ENCODE data around the gene GPC3.

GPC3 gene

DNA sequence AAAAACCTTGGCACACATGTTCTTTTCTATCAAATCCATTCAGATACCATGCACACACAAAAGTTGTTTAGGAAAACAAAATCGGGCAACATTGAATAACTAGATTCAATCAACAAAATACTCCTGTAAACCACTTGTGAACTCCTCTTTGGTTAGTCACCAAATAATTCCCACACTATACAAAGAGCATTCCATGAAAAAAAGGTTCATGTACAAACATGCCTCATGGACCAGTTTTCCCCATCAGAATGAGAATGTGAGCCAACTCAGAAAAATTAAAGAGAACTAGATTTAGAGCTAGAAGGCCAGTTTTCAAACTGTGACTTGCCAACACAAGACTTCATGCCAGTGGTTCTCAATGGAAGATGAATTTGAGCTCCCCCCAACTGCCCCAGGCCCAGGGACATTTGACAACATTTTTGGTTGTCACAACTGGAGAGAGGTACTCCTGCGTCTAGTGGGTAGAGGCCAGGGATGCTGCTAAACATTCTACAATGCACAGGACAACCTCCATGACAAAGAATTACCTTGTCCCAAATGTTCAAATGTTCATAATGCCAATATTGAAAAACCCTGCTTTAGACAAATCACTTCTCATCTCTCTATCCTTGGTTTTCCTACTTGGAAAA lies 55.4 kb downstream of the GPC3 start:
- DNase-seq (ENCODE audit: low spot score): no peak

- DNase-seq (ENCODE audit: low spot score): no peak
Observed at GRCh38 chrX:133928365-133928764, 57.0 kb downstream of the GPC3 start.

GRCh38 chrX:133926809-133927208 lies 58.6 kb downstream of the GPC3 start:
- no peak for DNase-seq (ENCODE audit: low spot score)

- no peak for DNase-seq (ENCODE audit: low spot score)
Observed at GRCh38 chrX:133926099-133926498, 59.3 kb downstream of the GPC3 start.

- no peak for DNase-seq (ENCODE audit: low spot score)
Observed at GRCh38 chrX:133924548-133924947, 60.8 kb downstream of the GPC3 start.

- DNase-seq (ENCODE audit: low spot score): peak; percentile 63
Observed at GRCh38 chrX:133923548-133923947, 61.8 kb downstream of the GPC3 start.

DNA sequence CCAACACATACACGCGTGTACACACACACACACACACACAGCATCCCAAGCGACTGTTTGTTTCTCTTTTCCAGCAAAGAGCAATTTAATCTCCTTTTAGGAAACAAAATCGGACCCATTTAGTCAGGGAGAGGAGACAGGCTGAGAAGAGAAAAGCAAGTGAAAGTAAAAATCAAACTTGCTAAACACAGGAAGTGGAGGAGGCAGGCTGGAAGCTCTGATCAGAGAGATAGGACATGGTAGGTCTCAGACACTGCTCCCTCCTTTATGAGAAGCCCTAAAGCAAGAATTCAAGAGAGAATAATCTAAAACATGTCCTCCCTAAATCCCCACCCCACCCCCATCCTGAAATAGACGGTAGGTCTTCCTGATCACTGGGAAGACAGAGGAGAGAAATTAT lies 62.3 kb downstream of the GPC3 start:
- DNase-seq (ENCODE audit: low spot score): no peak

DNA sequence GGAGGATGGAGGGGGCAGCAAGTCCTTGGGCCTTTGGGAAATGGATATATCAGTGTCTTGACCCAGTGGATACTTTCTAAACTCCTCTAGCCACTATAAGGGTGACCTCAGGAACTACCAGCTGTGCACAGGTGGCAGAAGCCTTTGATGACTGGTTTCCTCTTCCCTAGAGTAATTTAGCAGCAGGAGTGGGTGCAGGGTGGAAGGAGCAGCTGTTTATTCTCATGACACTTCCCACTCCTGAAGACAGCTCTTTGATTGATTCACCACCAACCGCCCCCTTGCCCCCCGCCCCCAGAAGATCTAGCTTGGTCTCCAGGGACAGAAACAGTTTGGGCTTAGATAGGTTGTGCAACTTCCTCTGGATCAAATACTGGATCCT lies 63.0 kb downstream of the GPC3 start:
- no peak for DNase-seq (ENCODE audit: low spot score)

GRCh38 chrX:133921764-133922389 lies 63.5 kb downstream of the GPC3 start:
- peak; percentile 10 for DNase-seq (ENCODE audit: low spot score)

DNA sequence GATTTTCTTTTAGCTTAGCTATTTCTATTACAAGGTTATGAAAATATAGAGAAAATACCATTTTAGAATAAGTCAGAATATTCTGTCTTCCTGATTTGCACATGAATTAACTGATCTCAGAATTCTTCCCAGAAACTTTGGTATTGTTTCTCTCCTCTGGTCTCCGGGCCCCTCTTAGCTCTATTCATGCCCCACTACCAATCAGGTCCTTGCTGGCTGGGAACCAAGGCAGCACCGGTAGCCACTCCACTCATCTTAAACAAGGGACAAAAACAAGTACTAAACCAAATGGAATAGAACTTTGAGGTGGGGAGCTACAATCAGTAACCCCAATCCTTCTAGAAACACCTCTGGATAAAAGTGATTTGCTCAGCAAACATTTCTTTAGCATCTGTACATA lies 64.3 kb downstream of the GPC3 start:
- DNase-seq (ENCODE audit: low spot score): no peak

- no peak for DNase-seq (ENCODE audit: low spot score)
Observed at GRCh38 chrX:133918361-133918771, 67.0 kb downstream of the GPC3 start.

DNA sequence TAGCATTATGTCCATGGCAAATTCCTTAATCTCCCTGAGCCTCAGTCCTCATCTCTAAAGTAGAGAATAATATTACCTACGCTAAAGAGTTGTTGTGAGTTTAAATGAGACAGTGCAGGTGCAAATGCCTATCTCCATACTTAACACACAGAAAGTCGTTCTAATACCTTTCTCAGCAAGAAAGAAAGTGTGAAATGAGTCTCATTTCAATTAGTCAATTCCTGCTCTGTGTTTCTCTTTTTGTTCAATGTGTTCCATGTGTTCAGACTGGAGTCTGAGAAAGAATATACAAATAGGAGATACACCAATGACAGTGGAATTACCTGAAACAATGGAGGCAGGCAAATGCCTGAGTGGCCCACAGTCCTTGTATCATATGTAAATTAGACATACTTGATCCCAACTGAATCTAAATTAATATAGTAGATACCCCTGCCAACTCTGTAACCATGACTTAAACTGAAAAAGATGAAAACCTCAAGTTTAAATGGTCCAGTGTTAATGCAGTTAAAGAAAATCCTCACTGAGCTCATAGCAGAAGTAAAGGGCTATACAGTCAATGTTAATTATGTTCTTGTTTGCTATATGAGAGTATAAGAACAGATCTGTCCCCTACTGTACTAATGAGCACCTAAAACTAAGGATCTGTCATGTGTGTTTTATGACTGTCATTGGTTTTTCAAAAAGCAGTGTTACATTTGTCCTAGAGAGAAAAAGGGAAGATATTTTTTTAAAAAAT lies 68.2 kb downstream of the GPC3 start:
- no peak for DNase-seq (ENCODE audit: low spot score)

GRCh38 chrX:133913658-133914388 lies 71.6 kb downstream of the GPC3 start:
- no peak for DNase-seq (ENCODE audit: low spot score)

GRCh38 chrX:133913009-133913408 lies 72.4 kb downstream of the GPC3 start:
- DNase-seq (ENCODE audit: low spot score): no peak

- no peak for DNase-seq (ENCODE audit: low spot score)
Observed at GRCh38 chrX:133911825-133912495, 73.4 kb downstream of the GPC3 start.

GRCh38 chrX:133910539-133910938 lies 74.9 kb downstream of the GPC3 start:
- DNase-seq (ENCODE audit: low spot score): no peak

GRCh38 chrX:133909888-133910287 lies 75.5 kb downstream of the GPC3 start:
- DNase-seq (ENCODE audit: low spot score): no peak

- DNase-seq (ENCODE audit: low spot score): no peak
Observed at GRCh38 chrX:133908223-133908955, 77.0 kb downstream of the GPC3 start.

DNA sequence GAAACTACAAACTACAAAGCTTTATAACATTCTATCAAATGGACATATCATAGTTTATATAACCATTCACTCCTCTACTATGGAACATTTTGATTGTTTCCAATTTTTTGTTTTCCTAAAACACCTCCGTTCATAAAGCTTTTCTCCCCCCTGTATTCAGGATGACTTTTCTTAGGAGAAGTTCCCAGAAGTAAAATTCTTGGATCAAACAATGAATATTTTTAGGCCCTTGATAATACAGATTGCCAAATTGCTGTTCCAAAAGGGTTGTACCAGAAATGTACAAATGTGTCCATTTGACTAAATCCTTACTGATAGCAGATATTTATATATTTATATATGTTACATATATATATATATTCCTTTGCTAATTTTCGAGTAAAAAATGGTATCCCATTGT lies 77.8 kb downstream of the GPC3 start:
- DNase-seq (ENCODE audit: low spot score): no peak

GRCh38 chrX:133905305-133905704 lies 80.1 kb downstream of the GPC3 start:
- no peak for DNase-seq (ENCODE audit: low spot score)

DNA sequence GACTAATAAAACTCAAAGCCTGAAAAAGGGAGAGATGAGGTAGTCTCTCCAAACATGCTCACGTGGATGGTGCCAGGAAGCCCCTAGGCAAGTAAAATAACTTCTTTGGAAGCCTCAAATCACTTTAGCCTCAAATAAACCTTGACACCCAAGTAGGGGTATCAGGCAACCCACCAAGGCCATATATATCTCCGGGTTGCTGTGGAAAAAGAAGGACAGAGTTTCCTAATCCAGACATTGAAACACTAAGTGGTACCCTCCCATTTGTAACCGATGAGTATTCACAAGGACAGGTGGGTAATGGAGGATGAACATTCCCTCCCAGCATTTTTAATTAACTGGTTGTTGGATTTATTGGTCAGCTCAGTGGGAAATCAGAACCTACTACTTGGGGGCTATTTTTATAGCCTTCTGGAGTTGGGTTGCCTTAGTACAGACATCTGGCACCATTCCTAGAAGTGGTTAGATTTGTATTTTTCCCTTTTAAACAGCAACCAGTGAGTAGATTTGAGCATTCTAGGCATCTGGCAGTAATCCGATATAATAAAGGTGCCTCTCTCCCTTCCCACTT lies 87.7 kb downstream of the GPC3 start:
- DNase-seq (ENCODE audit: low spot score): no peak

All from SK-N-DZ (cell line).